AG09319 (cell line): ENCODE measurements around the gene TIGD1.

Experiments used
- DNase-seq: peaks from one replicate; pipeline ENCODE4 v3.0.0-alpha.2; 2010; ENCODE audit warnings: low read depth; ENCODE audit errors: extremely low read depth
- CTCF ChIP-seq: IDR thresholded peaks from 2 replicates; pipeline ENCODE4 v1.5.1; 2011; ENCODE audit warnings: low read depth, mild to moderate bottlenecking, inconsistent platforms, low read length, moderate library complexity

Gene TIGD1

GRCh38 chr2:232569541-232569940 lies 19.2 kb upstream of the TIGD1 start:
- DNase-seq = no peak
- TF ChIP-seq CTCF = no peak

GRCh38 chr2:232568161-232568560 lies 17.8 kb upstream of the TIGD1 start:
- DNase-seq = peak; percentile 84

GRCh38 chr2:232567721-232568120 lies 17.4 kb upstream of the TIGD1 start:
- no peak for DNase-seq
- TF ChIP-seq CTCF = no peak

More at GRCh38 chr2:232568161-232568560, 17.8 kb upstream of the TIGD1 start:
- no peak for TF ChIP-seq CTCF

GRCh38 chr2:232563580-232563979 lies 13.2 kb upstream of the TIGD1 start:
- TF ChIP-seq CTCF = no peak
- DNase-seq = peak; percentile 1

- no peak for DNase-seq
- TF ChIP-seq CTCF = no peak
Measured at GRCh38 chr2:232562515-232563151, 12.3 kb upstream of the TIGD1 start.

- no peak for DNase-seq
- TF ChIP-seq CTCF = no peak
Measured at GRCh38 chr2:232556426-232556825, 6.1 kb upstream of the TIGD1 start.

GRCh38 chr2:232551776-232552175 lies 1.4 kb upstream of the TIGD1 start:
- DNase-seq = no peak
- no peak for TF ChIP-seq CTCF
